Breast epithelium (tissue), 3 donors: ENCODE data around the gene SLC17A2.

ENCODE experiments used
- POLR2A ChIP-seq: fragments of 450-650 bp; IDR thresholded peaks from one replicate; pipeline ENCODE4 v1.6.1; 2016; ENCODE audit warnings: antibody characterized with exemption, mild to moderate bottlenecking, moderate library complexity
- POLR2AphosphoS5 ChIP-seq, 3 donors: sonication (generic); formaldehyde crosslinking; IDR thresholded peaks; one replicate each; pipeline ENCODE4 v1.6.1; 2017; ENCODE audit warnings: antibody characterized with exemption in 3 of 3
- TF ChIP-seq, protein P1 (sequence below), 3 donors: fragments of 450-650 bp; IDR thresholded peaks; one replicate each; pipeline ENCODE4 v1.5.1; 2016 to 2017; ENCODE audit warnings: antibody characterized with exemption in 3 of 3, mild to moderate bottlenecking in 3 of 3, moderate library complexity in 3 of 3

DNA sequence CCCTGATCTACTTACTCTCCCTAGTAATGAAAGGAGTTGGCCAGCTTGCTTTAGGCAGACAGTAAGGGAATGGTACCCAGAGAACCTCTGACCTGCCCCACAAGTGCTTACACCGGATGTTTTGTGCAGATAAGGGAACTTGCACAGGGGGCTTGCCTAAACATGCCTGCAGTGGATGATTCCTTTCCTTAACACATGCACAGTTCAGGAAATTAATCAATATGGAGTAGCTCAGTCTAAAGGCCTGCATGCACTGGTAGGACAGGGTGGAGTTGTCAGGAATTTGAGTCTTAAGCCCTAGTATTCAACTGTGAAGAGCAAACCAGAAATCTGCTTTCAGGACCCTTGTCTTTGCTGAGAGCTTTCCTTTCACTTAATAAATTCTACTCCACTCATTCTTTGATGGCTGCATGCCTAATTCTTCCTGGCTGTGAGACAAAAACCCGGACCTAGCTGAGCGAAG, 28.2 kb upstream of the SLC17A2 start:
- TF ChIP-seq POLR2A = no peak
- TF ChIP-seq POLR2AphosphoS5 (IDR thresholded peaks at IDR 0.05) = no peak
- TF ChIP-seq, protein P1, sequence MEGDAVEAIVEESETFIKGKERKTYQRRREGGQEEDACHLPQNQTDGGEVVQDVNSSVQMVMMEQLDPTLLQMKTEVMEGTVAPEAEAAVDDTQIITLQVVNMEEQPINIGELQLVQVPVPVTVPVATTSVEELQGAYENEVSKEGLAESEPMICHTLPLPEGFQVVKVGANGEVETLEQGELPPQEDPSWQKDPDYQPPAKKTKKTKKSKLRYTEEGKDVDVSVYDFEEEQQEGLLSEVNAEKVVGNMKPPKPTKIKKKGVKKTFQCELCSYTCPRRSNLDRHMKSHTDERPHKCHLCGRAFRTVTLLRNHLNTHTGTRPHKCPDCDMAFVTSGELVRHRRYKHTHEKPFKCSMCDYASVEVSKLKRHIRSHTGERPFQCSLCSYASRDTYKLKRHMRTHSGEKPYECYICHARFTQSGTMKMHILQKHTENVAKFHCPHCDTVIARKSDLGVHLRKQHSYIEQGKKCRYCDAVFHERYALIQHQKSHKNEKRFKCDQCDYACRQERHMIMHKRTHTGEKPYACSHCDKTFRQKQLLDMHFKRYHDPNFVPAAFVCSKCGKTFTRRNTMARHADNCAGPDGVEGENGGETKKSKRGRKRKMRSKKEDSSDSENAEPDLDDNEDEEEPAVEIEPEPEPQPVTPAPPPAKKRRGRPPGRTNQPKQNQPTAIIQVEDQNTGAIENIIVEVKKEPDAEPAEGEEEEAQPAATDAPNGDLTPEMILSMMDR (IDR thresholded peaks at IDR 0.05) = no peak
